ENCODE measurements around the gene NCMAP.
A peak's percentile ranks its signal among the peaks of the same experiment; 100 is the strongest.
"Not testable (repeated sequence)": the region's sequence is repeated elsewhere in the genome, so short reads cannot be mapped to it uniquely, and the experiment has no call there.

The NCMAP gene

DNA sequence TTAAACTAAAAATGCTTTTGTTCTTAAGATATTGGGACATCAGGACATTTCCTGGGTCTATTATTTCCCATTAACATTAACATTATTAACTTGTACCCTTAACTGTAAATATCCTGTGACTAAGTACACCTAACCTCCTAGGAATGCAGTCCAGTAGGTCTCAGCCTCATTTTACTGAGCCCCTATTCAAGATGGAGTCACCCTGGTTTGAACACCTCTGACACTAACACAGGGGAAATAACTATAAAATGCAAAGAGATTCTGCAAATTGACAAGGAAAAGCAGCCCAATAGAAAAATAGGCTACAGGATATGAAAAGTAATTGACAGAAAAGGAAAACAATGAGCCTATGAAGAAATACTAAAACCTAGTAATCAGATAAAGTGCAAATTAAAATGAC, 11.6 kb upstream of the NCMAP start:
- no peak for DNase-seq

GRCh38 chr1:24545662-24546061, 10.2 kb upstream of the NCMAP start:
- no peak for DNase-seq

DNA sequence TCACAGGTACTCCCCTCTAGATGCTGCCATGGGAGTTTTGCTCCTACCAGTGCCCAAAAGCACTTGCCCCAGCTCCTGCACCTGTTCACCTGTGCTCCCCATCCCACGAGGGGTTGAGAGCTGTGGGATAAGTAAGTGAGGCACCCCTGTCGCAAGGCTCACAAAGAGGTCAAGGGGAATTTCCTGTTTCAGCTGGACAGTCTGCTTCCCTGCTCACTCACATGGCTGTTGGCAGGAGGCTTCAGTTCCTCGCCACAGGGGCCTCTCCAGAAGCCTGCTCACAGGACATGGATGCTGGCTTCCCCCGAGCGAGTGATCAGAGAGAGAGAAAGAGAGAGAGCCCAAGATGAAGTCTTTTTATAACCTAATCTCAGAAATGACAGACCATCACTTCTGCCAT, 8.7 kb upstream of the NCMAP start:
- no peak for DNase-seq

DNA sequence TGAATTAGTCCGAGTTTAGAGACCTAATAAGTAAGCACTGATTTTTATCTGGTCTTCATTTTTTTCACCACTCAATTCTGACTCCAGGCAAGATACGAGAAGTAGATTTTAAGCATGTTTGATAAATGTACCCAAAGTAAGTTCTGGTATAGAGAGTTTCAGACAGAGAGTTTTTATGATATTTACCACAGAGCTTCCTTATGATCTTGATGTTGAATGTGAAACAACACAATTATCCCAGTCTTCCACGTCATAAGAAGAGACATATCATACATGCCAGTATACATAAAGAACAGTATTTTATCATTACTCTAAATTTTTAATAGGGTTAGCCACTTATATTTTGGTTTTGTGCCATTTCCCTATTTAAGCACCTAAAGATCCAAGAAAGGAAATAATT, 7.8 kb upstream of the NCMAP start:
- no peak for DNase-seq

GRCh38 chr1:24549210-24549609, 6.7 kb upstream of the NCMAP start:
- DNase-seq, result not testable (repeated sequence)

DNA sequence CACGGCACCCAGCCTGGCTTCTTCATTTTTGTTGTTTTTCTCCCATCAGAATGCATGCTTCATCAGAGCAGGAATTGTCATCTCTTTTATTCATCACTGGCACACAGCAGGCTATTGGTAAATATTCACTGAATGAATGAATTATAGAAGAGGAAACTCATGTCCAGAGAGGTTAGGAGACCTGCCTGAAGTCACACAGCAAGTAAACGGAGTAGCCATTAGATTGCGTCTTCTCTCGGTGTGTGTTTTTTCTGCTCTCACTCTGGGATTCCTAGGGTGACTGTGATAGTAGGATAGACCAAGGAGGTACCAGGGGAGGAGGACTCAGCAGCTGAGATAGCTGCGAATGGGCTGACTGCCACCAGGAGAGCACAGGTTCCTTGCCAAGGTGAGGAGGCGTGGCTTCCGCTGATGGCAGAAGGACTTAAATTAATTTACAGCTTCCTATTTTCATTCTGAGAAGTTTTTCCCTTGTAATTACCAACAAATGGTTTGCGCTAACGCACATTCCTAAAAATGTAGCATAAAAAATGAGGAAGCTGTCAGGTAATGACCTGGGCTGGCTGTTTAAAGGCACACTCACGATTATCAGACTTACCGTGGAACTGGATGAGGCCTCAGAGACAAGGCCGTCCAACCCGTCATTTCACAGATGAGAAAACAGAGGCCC, 4.5 kb upstream of the NCMAP start:
- DNase-seq, result no peak

DNA sequence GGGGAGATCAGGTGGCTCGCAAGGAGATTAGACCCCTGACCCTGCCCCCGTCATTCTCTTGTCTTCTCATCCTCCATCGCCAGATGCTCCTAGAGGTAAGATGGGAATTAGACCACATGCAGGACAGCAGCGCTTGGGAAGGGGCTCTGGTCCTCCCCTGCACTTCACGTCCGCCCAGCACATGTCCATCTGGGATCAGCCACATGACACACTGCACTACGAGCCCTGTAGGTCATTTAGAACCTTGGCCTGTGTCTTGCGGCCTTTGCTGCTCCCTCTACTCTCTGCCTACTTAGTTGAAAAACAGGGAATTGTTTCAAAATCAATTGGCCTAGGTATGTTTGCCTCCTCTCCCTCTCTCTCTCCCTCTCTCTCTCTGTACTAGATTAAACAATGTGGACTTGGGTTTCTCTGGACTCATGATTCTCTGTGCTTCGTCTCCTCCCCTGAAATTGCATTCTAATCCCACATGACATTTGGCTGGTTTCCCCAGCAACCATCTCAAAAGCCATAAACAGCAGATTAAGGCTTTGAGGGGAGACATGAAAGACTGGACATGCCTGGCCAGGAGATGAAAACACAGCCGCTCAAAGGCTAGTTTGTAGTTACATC, 3.8 kb upstream of the NCMAP start:
- DNase-seq, result no peak

- no peak for DNase-seq
Observed at GRCh38 chr1:24553931-24554330, 2.0 kb upstream of the NCMAP start.

DNA sequence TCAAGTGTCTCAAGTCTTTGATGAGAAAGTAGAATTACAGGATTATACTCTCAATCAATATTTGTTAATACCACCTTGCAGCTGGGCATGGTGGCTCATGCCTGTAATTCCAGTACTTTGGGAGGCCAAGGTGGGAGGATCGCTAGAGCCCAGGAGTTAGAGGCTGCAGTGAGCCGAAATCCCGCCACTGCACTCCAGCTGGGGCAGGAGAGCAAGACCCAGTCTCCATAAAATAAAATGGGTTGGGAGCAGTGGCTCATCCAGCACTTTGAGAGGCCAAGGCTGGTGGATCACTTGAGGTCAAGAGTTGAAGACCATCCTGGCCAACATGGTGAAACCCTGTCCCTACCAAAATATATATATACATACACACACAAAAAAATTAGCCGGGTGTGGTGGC, 1.2 kb upstream of the NCMAP start:
- no peak for DNase-seq

DNA sequence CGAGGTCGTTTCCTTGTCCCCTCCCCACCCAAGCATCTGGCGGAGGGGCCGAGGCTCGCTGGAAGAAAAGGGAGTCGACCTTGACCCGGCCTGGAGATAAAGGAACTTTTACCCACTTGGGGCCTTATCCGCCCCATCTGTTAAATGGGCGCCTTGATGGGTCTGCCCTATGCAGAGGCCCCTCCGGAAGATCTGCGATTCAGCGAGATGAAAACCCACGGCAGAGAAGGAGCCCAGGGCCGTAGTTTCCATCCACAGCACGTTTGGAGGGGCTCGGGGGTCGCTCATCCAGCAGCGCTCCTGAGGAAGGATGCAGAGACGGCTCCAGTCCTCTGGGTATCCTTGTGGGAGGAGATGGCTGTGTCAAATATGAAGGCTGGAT, 518 bp downstream of the NCMAP start:
- no peak for DNase-seq

GRCh38 chr1:24557220-24557619, 1.3 kb downstream of the NCMAP start:
- DNase-seq, result no peak

- no peak for DNase-seq
Observed at GRCh38 chr1:24557711-24558131, 1.8 kb downstream of the NCMAP start.

- DNase-seq, result no peak
Observed at GRCh38 chr1:24558455-24558854, 2.6 kb downstream of the NCMAP start.

DNA sequence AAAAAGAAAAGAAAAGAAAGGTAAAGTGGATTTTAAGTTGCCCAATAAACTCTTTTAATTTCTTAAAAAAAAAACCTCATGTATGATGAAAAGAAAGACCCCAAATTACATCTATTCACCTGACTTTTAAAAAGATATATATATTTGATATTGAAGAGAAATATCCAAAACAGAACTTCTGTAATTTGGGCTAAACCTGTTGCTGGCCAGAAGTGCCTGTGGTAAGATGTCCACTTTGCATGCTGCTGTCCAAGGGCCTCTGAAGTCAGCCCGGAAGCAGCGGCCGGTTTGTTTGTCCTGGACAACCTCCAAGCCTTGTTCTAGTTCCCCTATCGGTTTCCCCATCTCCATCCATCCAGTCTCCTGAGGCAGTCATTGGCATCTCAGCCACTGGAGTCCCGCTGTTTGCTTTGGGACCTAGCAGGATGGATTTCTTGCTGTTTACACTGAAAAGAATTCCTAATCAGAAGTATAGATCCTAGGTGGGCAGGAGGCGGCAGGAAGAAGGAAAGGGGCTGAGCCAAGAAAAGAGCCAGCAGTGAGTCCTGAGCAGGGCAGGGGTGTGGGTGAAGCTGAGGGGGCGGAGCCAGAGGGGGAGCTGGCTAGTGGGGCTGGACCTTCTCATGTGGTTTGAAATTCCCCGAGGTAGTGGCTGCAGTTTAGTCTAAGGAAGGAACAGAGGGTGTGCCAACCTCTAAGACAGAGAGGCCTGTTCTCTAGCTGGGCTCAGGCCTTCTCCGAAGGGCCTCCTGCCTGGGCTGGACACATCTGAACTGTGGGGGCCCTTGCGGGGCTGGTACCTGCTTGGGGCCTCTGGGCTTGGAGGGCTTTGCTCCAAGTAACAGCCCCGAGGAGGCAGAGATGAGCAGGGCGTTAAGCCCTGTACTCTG, 3.3 kb downstream of the NCMAP start:
- peak; percentile 65 for DNase-seq

- no peak for DNase-seq
Observed at GRCh38 chr1:24560361-24560760, 4.5 kb downstream of the NCMAP start.

- DNase-seq, result no peak
Observed at GRCh38 chr1:24562625-24563024, 6.7 kb downstream of the NCMAP start.

GRCh38 chr1:24564695-24565094, 8.8 kb downstream of the NCMAP start:
- DNase-seq, result no peak

DNA sequence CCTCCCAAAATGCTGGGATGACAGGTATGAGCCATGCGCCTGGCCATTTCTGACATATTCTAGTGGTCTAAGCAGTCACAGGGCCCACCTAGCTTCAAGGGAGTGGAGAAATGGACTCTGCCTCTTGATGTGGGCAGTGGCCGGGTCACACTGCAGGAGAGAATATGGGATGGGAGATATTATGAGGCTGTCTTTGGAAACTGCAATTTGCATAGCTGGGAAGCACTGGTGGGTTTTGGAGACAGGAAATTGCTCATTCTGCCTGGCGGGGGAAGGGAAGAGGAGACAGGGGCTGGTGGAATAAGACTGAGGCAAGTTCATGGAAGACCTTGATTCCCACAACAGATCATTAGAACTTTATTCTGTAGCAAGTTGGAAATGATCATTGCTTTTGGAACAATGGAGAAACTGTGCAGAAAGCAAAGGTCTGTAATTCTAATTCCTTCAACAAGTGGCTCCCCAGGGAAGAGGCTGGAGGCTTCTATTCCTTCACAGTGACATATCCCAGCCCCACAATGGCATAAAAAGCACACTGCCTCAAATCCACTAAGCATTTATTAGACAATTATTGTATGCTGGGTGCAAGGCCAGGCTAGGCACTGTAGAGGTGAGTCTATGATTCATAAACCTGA, 10.5 kb downstream of the NCMAP start:
- DNase-seq, result peak; percentile 39

- DNase-seq, result peak; percentile 58
Observed at GRCh38 chr1:24567792-24568388, 12.0 kb downstream of the NCMAP start.

DNA sequence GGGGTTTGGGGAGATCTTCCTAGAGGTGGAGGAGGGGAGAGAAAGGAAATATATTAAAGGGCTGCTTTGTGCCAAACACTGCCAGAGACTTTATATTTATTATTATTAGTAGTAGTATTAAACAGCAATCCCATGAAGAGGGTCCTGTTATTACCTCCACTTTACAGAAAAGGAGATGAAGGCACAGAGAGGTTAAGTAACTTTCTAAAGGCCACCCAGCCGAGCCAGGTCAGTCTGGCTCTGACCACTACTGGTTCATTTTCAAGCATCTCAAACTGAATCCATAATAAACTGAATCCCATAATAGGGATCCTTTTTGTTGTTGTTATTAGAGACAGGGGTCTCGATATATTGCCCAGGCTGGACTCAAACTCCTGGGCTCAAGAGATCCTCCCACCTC, 12.6 kb downstream of the NCMAP start:
- no peak for DNase-seq

DNA sequence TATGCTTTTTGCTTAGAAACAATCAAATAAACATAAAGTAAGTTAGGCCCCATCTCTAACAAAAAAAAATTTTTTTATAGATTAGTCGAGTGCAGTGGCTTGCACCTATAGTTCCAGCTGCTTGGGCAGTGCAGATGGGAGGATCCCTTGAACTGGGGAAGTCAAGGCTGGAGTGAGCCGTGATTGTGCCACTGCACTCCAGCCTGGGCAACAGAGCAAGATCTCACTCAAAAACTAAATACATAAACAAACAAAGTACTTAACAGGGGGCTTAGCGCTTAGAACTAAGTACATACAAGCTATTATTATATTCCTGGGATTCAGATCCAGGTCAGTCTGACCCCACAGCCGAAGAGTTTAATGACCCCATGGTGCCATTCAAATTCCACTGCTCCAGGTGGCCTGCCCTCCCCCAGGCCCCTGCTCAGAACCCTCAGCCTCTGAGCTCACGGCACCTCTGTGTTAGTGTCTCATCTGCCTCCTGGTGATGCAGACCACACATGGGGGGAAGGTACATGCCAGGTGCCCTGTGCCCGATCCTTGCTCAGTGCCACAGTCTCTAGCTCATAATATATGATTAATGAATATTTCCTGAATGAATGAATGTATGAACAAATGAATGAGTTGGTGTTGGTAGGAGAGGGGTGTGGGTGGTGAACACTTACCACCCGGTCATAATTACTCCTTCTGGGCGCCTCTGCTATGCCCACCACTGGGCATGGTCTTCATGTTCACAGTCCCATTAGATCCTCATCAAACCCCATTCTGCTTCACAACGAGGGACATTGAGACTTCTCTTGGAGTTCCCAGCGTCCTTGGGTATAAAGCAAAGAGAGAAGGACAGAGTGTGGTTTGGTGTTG, 14.6 kb downstream of the NCMAP start:
- DNase-seq, result no peak

DNA sequence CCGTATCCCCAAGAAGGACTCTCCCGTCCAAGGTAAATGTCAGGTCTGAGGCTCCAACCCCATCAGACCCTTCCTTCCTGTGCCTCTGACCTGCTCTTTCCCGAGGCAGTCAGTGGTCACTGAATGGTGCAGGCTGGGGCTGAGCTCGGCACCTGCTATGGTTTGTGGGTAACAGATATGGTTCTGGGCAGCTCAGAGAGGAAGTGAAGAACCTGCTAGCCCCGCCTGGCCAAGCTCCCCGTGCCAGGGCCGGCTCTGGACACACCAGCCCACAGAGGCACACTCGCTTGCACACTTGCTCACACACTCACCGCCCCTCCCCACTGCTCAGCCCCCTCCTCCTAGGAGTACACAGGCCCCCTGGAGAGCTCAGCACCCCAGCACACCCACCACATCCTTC, 16.4 kb downstream of the NCMAP start:
- DNase-seq, result no peak
